C4-2B (cell line): ENCODE data around the gene FBN3.

ENCODE experiments used
- ZFX ChIP-seq: fragments of 450-650 bp; IDR thresholded peaks from 2 replicates; pipeline ENCODE4 v1.6.1; 2017
- TF ChIP-seq, protein P1 (sequence below): fragments of 450-650 bp; conservative IDR thresholded peaks from 2 replicates; pipeline ENCODE4 v1.5.1; 2017; ENCODE audit warnings: mild to moderate bottlenecking

DNA sequence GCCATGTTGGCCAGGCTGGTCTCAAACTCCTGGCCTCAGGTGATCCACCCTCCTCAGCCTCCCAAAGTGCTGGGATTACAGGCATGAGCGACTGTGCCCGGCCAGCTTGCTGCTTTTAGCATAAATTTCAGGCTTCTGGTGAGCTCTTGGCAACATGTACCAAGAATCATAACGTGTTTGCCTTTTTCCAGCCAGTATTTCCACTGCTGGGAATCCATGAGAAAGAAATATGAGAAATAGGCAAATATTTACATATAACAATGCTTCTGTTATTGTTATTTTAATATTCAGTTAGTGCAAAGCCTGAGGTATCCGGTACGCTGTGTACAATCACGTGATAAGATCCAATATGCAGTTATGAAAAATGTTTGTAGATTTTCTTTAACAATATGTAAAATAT is 30.6 kb upstream of the FBN3 start:
- no peak for TF ChIP-seq ZFX
- TF ChIP-seq, protein P1, sequence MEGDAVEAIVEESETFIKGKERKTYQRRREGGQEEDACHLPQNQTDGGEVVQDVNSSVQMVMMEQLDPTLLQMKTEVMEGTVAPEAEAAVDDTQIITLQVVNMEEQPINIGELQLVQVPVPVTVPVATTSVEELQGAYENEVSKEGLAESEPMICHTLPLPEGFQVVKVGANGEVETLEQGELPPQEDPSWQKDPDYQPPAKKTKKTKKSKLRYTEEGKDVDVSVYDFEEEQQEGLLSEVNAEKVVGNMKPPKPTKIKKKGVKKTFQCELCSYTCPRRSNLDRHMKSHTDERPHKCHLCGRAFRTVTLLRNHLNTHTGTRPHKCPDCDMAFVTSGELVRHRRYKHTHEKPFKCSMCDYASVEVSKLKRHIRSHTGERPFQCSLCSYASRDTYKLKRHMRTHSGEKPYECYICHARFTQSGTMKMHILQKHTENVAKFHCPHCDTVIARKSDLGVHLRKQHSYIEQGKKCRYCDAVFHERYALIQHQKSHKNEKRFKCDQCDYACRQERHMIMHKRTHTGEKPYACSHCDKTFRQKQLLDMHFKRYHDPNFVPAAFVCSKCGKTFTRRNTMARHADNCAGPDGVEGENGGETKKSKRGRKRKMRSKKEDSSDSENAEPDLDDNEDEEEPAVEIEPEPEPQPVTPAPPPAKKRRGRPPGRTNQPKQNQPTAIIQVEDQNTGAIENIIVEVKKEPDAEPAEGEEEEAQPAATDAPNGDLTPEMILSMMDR, result no peak
